MCF 10A (cell line): ENCODE measurements around the gene RNF207. TPM values are rescaled to one million over a fixed set of nuclear protein-coding genes. Genes with fewer than 3 reads are reported as not detected.

ENCODE experiments used
- BruUV-seq: library from RNA; stranded (reverse); fragments of 400-500 nt; replicated peaks from 2 replicates; lab custom pipeline; 2021; lab: Mats Ljungman, UMichigan
- CTCF ChIA-PET: fragments of 300-600 bp; sonication (Branson Sonifier 250); formaldehyde crosslinking; extraction: SDS; loops from one replicate; lab custom pipeline; 2021; ENCODE audit warnings: antibody characterized with exemption, inconsistent platforms; lab: Yijun Ruan, JAX
- POLR2A ChIA-PET: fragments of 300-600, 350-650 bp; sonication (Branson Sonifier 250); formaldehyde crosslinking; extraction: SDS; loops from one replicate; lab custom pipeline; 2020; ENCODE audit warnings: antibody characterized with exemption, inconsistent platforms; lab: Yijun Ruan, JAX
- DNase-seq: peaks from one replicate; pipeline ENCODE4 v3.0.0-alpha.2; 2018; ENCODE audit not compliant: unreplicated experiment
- H3K27ac Mint-ChIP-seq: one replicate; pipeline ENCODE4 v1.8.0; 2022; ENCODE audit warnings: mild to moderate bottlenecking, low read depth, mixed read lengths; ENCODE audit not compliant: unreplicated experiment
- H3K27me3 Mint-ChIP-seq: one replicate; pipeline ENCODE4 v1.8.0; 2022; ENCODE audit warnings: mixed read lengths; ENCODE audit not compliant: insufficient read depth, unreplicated experiment
- H3K36me3 Mint-ChIP-seq: one replicate; pipeline ENCODE4 v1.8.0; 2022; ENCODE audit warnings: mild to moderate bottlenecking, moderate library complexity, mixed read lengths; ENCODE audit not compliant: insufficient read depth, unreplicated experiment
- H3K4me1 Mint-ChIP-seq: one replicate; pipeline ENCODE4 v1.8.0; 2022; ENCODE audit warnings: mixed read lengths; ENCODE audit not compliant: insufficient read depth, unreplicated experiment
- H3K4me3 Mint-ChIP-seq: one replicate; pipeline ENCODE4 v1.8.0; 2022; ENCODE audit warnings: mild to moderate bottlenecking, moderate library complexity, mixed read lengths; ENCODE audit not compliant: unreplicated experiment
- H3K9me3 Mint-ChIP-seq: one replicate; pipeline ENCODE4 v1.8.0; 2022; ENCODE audit warnings: mixed read lengths; ENCODE audit not compliant: unreplicated experiment
- CTCF ChIP-seq: fragments of 200-600 bp; IDR thresholded peaks from one replicate; pipeline ENCODE4 v1.8.0; 2022; ENCODE audit warnings: antibody characterized with exemption, mild to moderate bottlenecking; ENCODE audit not compliant: unreplicated experiment
- intact Hi-C: fragments of 100-400 bp; cut with micrococcal nuclease; formaldehyde crosslinking; loops from 2 replicates; pipeline ENCODE4 v1.14.1; 2022
- total RNA-seq: library from RNA; stranded (reverse); gene quantifications from 2 replicates; pipeline ENCODE4 v1.2.3, GENCODE V29; 2022

Gene RNF207
- total RNA-seq, 1 experiment from 2014 or later = 6.2 TPM

- CTCF ChIA-PET = interaction anchor here (0.6 to 6.6 kb wide), 9 partner anchors 24 to 200 kb away, joined by 3 to 88 read pairs (median 5); no protein-coding TSS in a partner anchor
- Mint-ChIP-seq H3K36me3 (no peaks in the 10 kb centered on the region), H3K4me3 (no peak within 1 kb of the TSS), H3K27ac (no peak within 1 kb of the TSS), H3K9me3 (no peaks in the 10 kb centered on the region), H3K4me1 (peaks cover 5% of the 10 kb centered on the region), H3K27me3 (peaks cover 30% of the 10 kb centered on the region)
- BruUV-seq = no TSS peak
- no peak for TF ChIP-seq CTCF
- POLR2A ChIA-PET = no interaction called here
- DNase-seq = no peak
- intact Hi-C loops = no loop called here
Observed at GRCh38 chr1:6243993-6244392, 38.1 kb downstream of the RNF207 start, which contains the start of gene HES3. TSS of gene HES3 (plus strand) at chr1:6244179. CDS start at chr1:6244366, 187 bp downstream.

- POLR2A ChIA-PET = interaction anchor here (0.5 to 0.7 kb wide), 2 partner anchors 10 to 115 kb away, joined by 3 to 4 read pairs; no protein-coding TSS in a partner anchor
- DNase-seq = no peak
- intact Hi-C loops = loop anchor here (1.0 kb wide), 2 partner anchors 136 to 191 kb away; no protein-coding TSS in a partner anchor
- H3K9me3 Mint-ChIP-seq = no peaks in the 10 kb centered on the region
- no peak overlapping the region for H3K4me3 Mint-ChIP-seq
- no peak overlapping the region for H3K27ac Mint-ChIP-seq
- no peak for TF ChIP-seq CTCF
- peaks cover 5% of the 10 kb centered on the region for H3K4me1 Mint-ChIP-seq
- H3K27me3 Mint-ChIP-seq = peaks cover 30% of the 10 kb centered on the region
- no TSS peak for BruUV-seq
- H3K36me3 Mint-ChIP-seq = no peaks in the 10 kb centered on the region
- CTCF ChIA-PET = interaction anchor here (0.6 to 6.6 kb wide), 19 partner anchors 9 to 423 kb away, joined by 3 to 88 read pairs (median 4); partner anchors contain the start of gene ICMT
Observed at GRCh38 chr1:6244401-6245049, 38.6 kb downstream of the RNF207 start.

- H3K36me3 Mint-ChIP-seq = no peaks in the 10 kb centered on the region
- ChIA-PET CTCF (interaction anchor here (0.6 to 6.6 kb wide), 33 partner anchors 10 to 423 kb away, joined by 3 to 88 read pairs (median 5); partner anchors contain the start of gene ICMT), POLR2A (interaction anchor here (0.5 to 1.5 kb wide), 3 partner anchors 10 to 115 kb away, joined by 3 to 9 read pairs (median 4); partner anchors contain the start of gene ICMT)
- H3K27me3 Mint-ChIP-seq = peaks cover 30% of the 10 kb centered on the region
- peak overlapping the region; percentile 10 for H3K4me3 Mint-ChIP-seq
- DNase-seq = peak; percentile 75
- intact Hi-C loops = loop anchor here (1.0 kb wide), 2 partner anchors 137 to 192 kb away; no protein-coding TSS in a partner anchor
- no TSS peak for BruUV-seq
- TF ChIP-seq CTCF = peak; percentile 91
- H3K27ac Mint-ChIP-seq = no peak overlapping the region
- no peaks in the 10 kb centered on the region for H3K9me3 Mint-ChIP-seq
- H3K4me1 Mint-ChIP-seq = peaks cover 5% of the 10 kb centered on the region
Observed at GRCh38 chr1:6245086-6245868, 39.4 kb downstream of the RNF207 start.
